Measurements from ENCODE around the gene TSEN54.

Gene TSEN54

GRCh38 chr17:75565618-75566017 lies 49.3 kb downstream of the TSEN54 start:
- no peak for DNase-seq (ENCODE audit: low read depth)

DNA sequence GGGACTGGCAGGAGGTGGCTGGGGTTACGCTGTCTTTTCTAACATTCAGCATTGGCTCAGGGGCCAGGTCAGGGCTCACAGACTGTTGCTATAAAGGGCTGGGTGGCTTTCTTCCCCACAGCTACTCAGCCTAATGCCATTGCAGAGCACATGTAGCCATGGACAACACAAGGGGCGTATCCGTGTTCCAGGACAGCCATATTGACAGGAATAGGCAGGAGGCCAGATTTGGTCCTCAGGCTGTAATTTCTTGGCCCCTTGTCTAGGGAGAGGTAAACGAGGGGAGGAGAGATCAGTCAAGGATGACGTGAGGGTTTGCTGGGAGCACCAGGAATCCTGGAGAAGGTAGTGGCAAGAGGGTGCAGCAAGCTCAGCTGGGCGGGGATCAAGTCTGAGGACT lies 50.1 kb downstream of the TSEN54 start:
- DNase-seq (ENCODE audit: low read depth): no peak

- no peak for DNase-seq (ENCODE audit: low read depth)
Observed at GRCh38 chr17:75566834-75567233, 50.5 kb downstream of the TSEN54 start.

GRCh38 chr17:75568412-75569255 lies 52.3 kb downstream of the TSEN54 start:
- no peak for DNase-seq (ENCODE audit: low read depth)

- no peak for DNase-seq (ENCODE audit: low read depth)
Observed at GRCh38 chr17:75570034-75570676, 53.8 kb downstream of the TSEN54 start.

DNA sequence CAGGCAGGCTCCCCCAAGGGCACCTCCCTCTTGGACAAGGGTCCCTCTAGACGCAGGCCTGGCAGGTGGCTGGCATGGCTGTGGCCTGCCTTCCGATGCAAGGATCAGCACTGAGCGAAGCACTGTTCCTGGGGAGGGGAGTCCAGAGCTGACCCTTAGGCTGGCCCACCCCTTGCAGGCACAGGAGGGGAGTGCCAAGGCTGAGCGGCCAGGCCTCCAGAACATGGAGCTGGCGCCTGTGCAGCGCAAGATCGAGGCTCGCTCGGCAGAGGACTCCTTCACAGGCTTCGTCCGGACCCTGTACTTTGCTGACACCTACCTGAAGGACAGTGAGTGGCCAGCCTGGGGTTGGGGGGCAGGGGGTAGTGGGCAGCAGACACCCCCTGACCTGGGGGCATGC lies 54.4 kb downstream of the TSEN54 start:
- no peak for DNase-seq (ENCODE audit: low read depth)

DNA sequence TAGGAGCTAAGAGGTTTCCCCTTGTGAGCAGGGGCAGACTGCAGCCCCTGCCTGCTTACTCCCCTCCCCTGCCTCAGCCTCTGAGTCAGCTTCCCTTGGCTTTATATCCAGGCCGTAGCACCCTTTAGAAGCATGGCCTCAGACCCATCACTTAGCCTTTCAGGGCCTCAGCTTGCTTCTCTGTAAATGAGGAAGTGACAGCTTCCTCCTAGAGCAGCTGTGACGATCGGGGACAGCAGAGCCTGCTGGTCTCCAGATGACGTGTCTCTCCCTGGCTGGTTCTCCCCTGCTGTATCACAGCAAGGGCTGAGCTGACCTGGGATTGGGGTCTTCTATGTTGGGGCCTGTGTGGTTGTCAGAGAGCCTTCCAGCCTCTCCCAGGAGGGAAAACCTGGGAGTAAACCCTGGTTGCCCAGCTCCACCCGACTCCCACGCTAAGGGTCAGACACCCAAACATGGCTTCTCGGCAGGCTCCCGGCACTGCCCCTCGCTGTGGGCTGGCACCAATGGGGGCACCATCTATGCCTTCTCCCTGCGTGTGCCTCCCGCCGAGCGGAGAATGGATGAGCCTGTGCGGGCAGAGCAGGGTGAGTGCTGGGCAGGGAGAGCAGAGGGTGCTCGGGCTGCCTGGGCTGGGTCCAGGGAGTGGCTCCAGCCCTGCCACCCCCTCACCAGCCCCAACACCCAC lies 55.0 kb downstream of the TSEN54 start:
- no peak for DNase-seq (ENCODE audit: low read depth)

- no peak for DNase-seq (ENCODE audit: low read depth)
Observed at GRCh38 chr17:75571885-75572215, 55.5 kb downstream of the TSEN54 start.

DNA sequence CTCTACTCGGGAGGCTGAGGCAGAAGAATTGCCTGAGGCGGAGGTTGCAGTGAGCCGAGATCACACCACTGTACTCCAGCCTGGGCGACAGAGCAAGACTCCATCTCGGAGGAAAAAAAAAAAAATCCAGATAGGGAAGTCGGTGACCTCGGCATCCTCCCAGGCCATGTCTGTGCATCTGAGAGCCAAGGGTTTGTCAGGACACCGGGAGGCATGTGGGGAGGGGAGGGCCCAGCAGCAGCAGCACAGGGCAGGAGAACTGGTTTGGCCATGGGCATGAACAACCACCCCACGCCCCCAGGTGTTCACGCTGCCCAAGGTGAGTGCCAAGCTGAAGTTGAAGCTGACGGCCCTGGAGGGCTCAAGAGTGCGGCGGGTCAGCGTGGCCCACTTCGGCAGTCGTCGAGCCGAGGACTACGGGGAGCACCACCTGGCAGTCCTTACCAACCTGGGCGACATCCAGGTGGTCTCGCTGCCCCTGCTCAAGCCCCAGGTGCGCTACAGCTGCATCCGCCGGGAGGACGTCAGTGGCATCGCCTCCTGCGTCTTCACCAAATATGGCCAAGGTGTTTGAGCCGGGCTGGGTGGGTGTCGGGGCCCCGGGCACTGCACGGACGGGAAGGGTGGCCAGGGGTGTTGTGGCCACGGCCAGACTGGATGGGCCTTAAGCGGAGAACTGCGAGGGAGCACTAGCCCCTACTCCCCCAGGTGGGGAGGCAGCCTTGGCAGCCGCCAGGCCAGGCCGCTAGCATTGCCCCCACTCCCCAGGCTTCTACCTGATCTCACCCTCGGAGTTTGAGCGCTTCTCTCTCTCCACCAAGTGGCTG lies 56.6 kb downstream of the TSEN54 start:
- no peak for DNase-seq (ENCODE audit: low read depth)

GRCh38 chr17:75573540-75573957 lies 57.2 kb downstream of the TSEN54 start:
- no peak for DNase-seq (ENCODE audit: low read depth)

DNA sequence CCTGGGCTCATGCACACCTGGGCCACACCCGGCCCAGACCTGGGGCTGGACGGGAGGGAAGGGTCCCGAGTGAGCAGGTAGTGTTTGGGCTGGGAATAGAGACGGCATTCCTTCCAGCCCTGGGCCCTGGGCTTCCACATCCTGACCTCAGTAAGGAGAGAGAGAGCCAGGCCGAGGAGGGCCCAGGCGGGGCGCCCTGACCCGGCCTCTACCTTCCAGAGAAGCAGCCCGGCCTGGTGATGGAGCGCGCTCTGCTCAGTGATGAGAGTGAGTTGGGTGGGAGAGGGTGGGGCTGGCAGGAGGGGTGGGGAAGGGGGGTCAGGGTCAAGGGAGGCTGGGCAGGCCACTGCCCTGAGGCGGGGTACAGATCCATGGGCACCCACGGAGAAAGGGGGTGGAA lies 57.7 kb downstream of the TSEN54 start:
- DNase-seq (ENCODE audit: low read depth): no peak

Measured in fibroblast of the conjunctiva (primary cell).